ENCODE data around the gene VPS8.
"Not testable (repeated sequence)": the region's sequence is repeated elsewhere in the genome, so short reads cannot be mapped to it uniquely, and the experiment has no call there.

The VPS8 gene

GRCh38 chr3:184873141-184873540, 61.2 kb downstream of the VPS8 start:
- no peak for DNase-seq

- DNase-seq = peak; percentile 33
These were observed 63.0 kb downstream of the VPS8 start for GRCh38 chr3:184874709-184875644.

GRCh38 chr3:184880276-184881019, 68.5 kb downstream of the VPS8 start:
- DNase-seq = no peak

GRCh38 chr3:184884359-184885017, 72.5 kb downstream of the VPS8 start:
- DNase-seq = no peak

- no peak for DNase-seq
These were observed 73.1 kb downstream of the VPS8 start for GRCh38 chr3:184885112-184885511.

- DNase-seq = no peak
These were observed 75.6 kb downstream of the VPS8 start for GRCh38 chr3:184887574-184887973.

GRCh38 chr3:184889312-184889904, 77.4 kb downstream of the VPS8 start:
- no peak for DNase-seq

GRCh38 chr3:184894051-184894450, 82.1 kb downstream of the VPS8 start:
- no peak for DNase-seq

GRCh38 chr3:184895350-184895749, 83.4 kb downstream of the VPS8 start:
- DNase-seq = no peak

- no peak for DNase-seq
These were observed 84.4 kb downstream of the VPS8 start for GRCh38 chr3:184896336-184896735.

GRCh38 chr3:184899953-184900595, 88.1 kb downstream of the VPS8 start:
- no peak for DNase-seq

GRCh38 chr3:184907031-184907430, 95.1 kb downstream of the VPS8 start:
- not testable (repeated sequence) for DNase-seq

- DNase-seq = no peak
These were observed 96.0 kb downstream of the VPS8 start for GRCh38 chr3:184907681-184908649.

GRCh38 chr3:184908859-184909258, 96.9 kb downstream of the VPS8 start:
- no peak for DNase-seq

GRCh38 chr3:184910664-184911063, 98.7 kb downstream of the VPS8 start:
- no peak for DNase-seq

GRCh38 chr3:184911570-184911969, 99.6 kb downstream of the VPS8 start:
- no peak for DNase-seq

GRCh38 chr3:184912163-184912562, 100.2 kb downstream of the VPS8 start:
- DNase-seq = no peak

- DNase-seq = no peak
These were observed 102.7 kb downstream of the VPS8 start for GRCh38 chr3:184914628-184915027.

GRCh38 chr3:184918750-184919149, 106.8 kb downstream of the VPS8 start:
- DNase-seq = no peak

- no peak for DNase-seq
These were observed 107.7 kb downstream of the VPS8 start for GRCh38 chr3:184919651-184920050.

- DNase-seq = no peak
These were observed 112.6 kb downstream of the VPS8 start for GRCh38 chr3:184924547-184924946.

Data from fibroblast of skin of scalp (primary cell).